DMS 273 (cell line): ENCODE results near the gene DERA.
A peak's percentile ranks its signal among the peaks of the same experiment; 100 is the strongest.
"Not testable (repeated sequence)": the region's sequence is repeated elsewhere in the genome, so short reads cannot be mapped to it uniquely, and the experiment has no call there.

Experiments used
- DNase-seq: peaks from one replicate; lab custom pipeline; 2025; ENCODE audit not compliant: unreplicated experiment; lab: John Stamatoyannopoulos, UW

The DERA gene

GRCh38 chr12:15910864-15911721, at the start of gene DERA:
Gene DERA, plus strand, starts transcription at chr12:15911332. Its CDS starts 52 bp downstream, at chr12:15911384.
- peak; percentile 89 for DNase-seq

DNA sequence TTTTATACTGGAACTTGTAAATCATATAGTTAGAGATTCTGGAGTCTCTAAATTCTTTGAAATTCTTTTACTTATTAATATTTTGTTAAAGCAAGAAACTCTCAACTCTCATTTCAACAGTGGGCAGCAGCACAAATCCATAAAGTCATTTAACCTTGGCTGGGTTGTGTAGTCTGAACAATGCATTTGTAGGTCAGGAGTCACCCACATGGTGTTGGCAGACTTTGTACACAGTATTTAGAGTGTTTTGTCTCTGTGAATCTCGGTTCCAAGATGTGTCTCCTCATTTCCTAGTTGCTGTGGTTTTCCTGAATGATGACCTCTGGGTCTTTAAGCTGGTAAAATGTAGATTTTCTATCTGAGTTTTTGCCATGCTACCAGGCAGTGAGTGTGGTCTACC, 49.7 kb upstream of the DERA start:
- DNase-seq, result no peak

DNA sequence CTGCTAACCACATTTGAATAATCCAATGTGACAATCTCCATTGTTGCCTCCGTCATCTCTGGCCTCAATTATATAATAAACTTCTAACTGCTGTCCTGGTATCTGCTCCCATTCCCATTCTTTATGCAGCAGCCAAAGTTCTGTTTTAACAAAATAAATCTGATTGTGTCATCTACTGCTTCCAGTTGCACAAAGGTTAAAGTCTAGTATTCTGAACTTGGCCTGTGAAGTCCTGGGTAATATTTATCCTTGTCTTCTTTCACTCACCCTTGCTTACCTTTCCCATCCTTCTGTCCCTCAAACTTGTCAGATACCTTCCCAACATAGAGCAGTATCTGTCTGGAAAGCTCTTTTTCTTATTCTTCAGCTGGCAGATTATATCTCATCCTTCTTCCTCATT, 48.3 kb upstream of the DERA start:
- DNase-seq, result no peak

- no peak for DNase-seq
Measured at GRCh38 chr12:15863372-15863771, 47.8 kb upstream of the DERA start.

- DNase-seq, result no peak
Measured at GRCh38 chr12:15863984-15864383, 47.1 kb upstream of the DERA start.

- no peak for DNase-seq
Measured at GRCh38 chr12:15868186-15868585, 42.9 kb upstream of the DERA start.

GRCh38 chr12:15873556-15873955, 37.6 kb upstream of the DERA start:
- DNase-seq, result no peak

GRCh38 chr12:15874556-15875145, 36.5 kb upstream of the DERA start:
- not testable (repeated sequence) for DNase-seq

- no peak for DNase-seq
Measured at GRCh38 chr12:15875863-15876262, 35.3 kb upstream of the DERA start.

DNA sequence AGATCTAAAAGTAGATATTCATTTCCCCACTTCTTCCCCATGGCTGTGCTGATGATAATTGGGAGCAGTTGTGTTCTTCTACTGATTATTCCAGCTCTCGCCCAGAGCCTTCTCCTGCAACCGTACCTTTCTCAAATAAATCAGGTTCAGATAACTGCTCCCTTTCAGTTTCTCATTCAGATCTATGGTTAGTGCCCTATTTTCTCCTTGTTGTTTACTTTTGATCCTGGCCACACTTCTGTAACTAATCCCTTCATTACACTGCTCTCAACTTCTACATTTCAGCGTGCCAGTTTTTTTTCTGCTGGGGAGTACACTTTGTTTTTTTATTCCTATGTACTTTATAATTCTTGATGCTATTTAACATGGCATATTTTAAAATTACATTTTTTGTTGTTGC, 31.7 kb upstream of the DERA start:
- DNase-seq, result no peak

DNA sequence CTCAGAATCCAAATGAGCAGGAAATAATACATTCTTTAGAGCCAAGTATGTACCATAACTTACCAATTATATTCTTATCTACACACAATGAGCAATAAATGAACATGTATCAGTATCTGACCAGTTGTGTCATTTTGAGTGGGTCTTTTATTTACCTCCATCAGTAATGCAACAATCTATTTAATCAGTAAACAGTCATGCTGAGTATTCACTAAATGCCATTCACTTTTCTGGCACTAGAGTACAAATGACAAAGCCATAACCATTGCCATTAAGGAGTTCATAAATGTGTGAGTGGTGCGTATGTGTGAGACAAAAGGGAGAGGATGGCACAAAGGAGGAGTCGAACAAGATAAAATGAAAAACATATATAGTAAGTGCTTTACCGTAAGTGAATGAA, 30.4 kb upstream of the DERA start:
- no peak for DNase-seq

DNA sequence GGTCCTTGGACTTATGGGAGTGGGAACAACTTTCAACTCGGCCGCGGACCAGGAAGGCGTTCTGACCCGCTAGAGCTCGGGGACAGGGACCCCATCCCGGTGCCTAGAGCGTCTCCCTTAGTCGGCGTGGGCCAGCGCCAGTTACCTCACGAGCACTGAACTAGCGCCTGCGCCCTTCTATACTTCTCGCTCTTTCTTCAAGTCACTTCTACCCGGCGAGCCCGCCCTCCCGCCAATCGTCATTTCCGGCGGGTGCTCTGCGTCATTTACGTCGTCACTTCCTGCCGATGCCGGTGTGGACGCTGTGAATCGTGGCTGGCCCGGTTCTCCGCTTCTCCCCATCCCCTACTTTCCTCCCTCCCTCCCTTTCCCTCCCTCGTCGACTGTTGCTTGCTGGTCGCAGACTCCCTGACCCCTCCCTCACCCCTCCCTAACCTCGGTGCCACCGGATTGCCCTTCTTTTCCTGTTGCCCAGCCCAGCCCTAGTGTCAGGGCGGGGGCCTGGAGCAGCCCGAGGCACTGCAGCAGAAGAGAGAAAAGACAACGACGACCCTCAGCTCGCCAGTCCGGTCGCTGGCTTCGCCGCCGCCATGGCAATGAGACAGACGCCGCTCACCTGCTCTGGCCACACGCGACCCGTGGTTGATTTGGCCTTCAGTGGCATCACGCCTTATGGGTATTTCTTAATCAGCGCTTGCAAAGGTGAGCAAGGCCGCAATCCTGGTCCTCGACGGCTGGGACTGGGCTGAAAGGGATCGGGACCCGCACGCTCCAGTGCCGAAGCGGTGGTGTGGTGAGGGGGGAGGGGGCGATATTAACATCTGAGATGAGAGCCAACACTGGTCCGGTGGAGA, 28.8 kb upstream of the DERA start, which contains the start of gene STRAP:
TSS of gene STRAP (plus strand) at position 270 of the 854 bp plus-strand sequence. CDS start at position 591, 321 bp downstream.
- DNase-seq, result peak; percentile 96

- peak; percentile 18 for DNase-seq
Measured at GRCh38 chr12:15883536-15883935, 27.6 kb upstream of the DERA start.

DNA sequence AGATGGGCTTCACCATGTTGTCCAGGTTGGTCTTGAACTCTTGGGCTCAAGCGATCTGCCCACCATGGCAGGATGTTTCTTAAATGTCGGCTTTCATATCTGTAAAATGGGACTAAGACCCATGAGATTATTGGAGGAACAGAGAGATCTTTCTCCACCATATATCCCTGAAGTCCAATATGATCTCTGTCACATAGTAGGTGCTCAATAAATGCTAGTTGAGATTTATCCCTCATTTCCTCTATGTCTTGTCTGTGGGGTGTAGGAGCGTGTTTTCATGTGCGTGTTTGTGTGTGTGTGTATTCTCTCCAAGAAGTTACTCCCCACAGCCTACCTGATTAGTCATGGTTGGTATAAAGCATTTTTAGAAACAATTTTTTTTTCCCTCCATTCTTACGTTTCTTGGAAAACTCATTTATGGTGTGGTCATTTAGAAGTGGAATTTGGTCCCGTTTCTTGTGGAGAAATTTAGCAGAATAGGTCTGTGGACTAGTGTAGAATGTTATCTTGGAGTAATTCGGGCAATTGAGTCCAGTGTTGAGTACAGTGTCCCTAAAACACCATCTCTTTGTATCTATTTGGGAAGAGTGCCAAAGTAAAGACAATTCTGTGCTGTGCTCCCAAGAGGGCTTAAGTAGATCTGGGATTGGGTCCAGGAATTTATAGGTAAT, 24.6 kb upstream of the DERA start:
- no peak for DNase-seq

GRCh38 chr12:15887043-15887817, 23.9 kb upstream of the DERA start:
- DNase-seq, result no peak

DNA sequence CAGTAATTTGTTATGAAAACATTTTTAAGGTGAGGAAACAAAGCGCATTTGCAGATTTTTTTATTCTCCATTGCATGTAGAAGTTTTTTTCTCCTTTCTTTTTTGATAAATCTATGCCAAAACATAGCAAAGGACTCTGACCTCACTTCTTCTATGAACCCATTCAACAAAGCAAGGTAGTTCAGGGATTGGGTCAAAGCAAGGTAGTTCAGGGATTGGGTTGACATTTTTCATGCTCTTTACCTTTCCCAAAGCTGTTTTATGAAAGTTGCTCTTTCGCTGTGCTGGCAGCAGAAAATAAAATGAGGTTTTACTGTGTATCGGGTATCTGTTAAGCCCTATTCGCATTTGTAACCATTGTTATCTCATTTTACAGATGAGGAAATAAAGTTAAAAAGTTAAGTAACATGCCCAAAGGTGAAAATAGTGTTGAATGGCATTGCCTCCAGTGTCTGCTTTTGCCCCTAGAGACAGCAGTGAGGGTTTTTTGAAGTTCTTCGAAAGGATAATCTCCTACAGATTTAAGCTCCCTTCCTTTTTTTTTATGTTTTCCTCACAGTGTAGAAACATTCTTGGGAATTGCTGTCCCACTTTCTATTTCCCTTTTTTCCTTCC, 18.4 kb upstream of the DERA start:
- DNase-seq, result no peak

DNA sequence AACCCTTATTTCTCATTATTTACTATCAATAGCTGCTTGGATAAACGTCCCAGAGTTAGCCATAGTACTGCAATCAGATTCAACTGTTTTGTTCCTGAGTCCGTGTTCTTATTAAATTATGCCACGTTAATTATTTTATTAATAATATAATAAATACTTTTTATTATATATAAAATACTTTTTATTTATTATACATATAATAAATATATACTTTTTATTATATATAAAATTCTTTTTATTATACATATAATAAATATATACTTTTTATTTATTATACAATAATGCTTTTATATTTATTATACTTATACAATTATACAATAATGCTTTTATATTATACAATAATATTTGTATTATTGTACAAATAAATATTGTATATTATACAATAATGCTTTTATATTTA, 17.9 kb upstream of the DERA start:
- DNase-seq, result no peak

- no peak for DNase-seq
Measured at GRCh38 chr12:15896867-15897266, 14.3 kb upstream of the DERA start.

DNA sequence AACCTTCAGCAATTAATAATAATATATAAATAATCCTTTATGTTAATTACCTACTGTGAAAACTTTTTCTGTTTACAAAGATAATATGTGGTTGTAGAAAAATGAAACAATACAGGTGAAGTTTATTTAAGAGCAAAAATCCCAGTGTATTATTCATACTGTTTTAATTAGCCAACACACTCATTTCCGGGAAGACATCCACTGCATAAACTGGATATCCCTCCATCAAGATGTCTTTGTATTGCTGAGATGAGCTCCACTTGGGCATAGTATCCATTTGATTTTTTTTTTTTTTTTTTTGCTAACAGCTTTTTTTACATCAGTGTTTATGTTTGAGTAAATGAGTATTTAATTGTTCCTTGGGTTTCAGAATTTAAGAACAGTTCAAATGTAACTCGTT, 13.7 kb upstream of the DERA start:
- DNase-seq, result no peak
